ENCODE data around the gene TMEM201. TPM values are rescaled to one million over a fixed set of nuclear protein-coding genes. Genes with fewer than 3 reads are reported as not detected.

Gene TMEM201
- polyA plus RNA-seq, 1 of the 3 experiments (the other 2 are of a cell fraction) = 8.2 TPM

- TF ChIP-seq REST (IDR thresholded peaks at IDR 0.05; ENCODE audit: low read depth, low read length) (peak; percentile 86), FOXJ3 (CRISPR knock-in tag; IDR thresholded peaks at IDR 0.05) (no peak; the same call in 1 of the 2 replicates), TCF12 (IDR thresholded peaks at IDR 0.05) (no peak)
These were observed 5.1 kb downstream of the TMEM201 start (continued) for GRCh38 chr1:9593492-9594465.

GRCh38 chr1:9594471-9595155, 5.9 kb downstream of the TMEM201 start:
- WGBS (ENCODE audit: low lambda C conversion rate) = 88% methylated on average over 3 of the region's 20 CpGs
- no peak for TF ChIP-seq PBX3 (IDR thresholded peaks at IDR 0.05)
- no peak for TF ChIP-seq NRF1 (IDR thresholded peaks at IDR 0.05; ENCODE audit: low read depth, low read length)
- TF ChIP-seq RXRA (IDR thresholded peaks at IDR 0.05; ENCODE audit: borderline replicate concordance, low read depth) = no peak
- TF ChIP-seq GABPA (IDR thresholded peaks at IDR 0.05; ENCODE audit: low read depth) = no peak
- TF ChIP-seq TEAD4 (IDR thresholded peaks at IDR 0.05; ENCODE audit: borderline replicate concordance, insufficient read depth) = no peak
- no peak for TF ChIP-seq YY1 (IDR thresholded peaks at IDR 0.05; ENCODE audit: low read depth)
- no peak for TF ChIP-seq SIN3A (IDR thresholded peaks at IDR 0.05; ENCODE audit: borderline replicate concordance, low read depth, low read length)
- TF ChIP-seq RCOR1 (IDR thresholded peaks at IDR 0.05; ENCODE audit: low read length) = no peak
- TF ChIP-seq FOXJ3 (CRISPR knock-in tag; IDR thresholded peaks at IDR 0.05) = no peak
- no peak for TF ChIP-seq EZH2phosphoT487 (IDR thresholded peaks at IDR 0.05; ENCODE audit: borderline replicate concordance, low read depth)
- no peak for TF ChIP-seq USF1 (IDR thresholded peaks at IDR 0.05; ENCODE audit: borderline replicate concordance, low read depth)
- no peak for TF ChIP-seq FOXM1 (IDR thresholded peaks at IDR 0.05; ENCODE audit: low read depth)
- no peak for TF ChIP-seq GATA2 (CRISPR knock-in tag; IDR thresholded peaks at IDR 0.05)
- TF ChIP-seq CHD2 (IDR thresholded peaks at IDR 0.05; ENCODE audit: low read length, partially characterized antibody) = no peak
- TF ChIP-seq REST (IDR thresholded peaks at IDR 0.05; ENCODE audit: low read depth, low read length) = no peak
- no peak for TF ChIP-seq JUND (IDR thresholded peaks at IDR 0.05)
- H3K9me3 ChIP-seq = no peaks in the 10 kb centered on the region
- H2AFZ ChIP-seq (ENCODE audit: low read depth) = no peak overlapping the region
- H3F3A ChIP-seq (replicated peaks; ENCODE audit: insufficient read depth) = no peaks in the 10 kb centered on the region
- peaks cover 26 to 74% of the 10 kb centered on the region in 2 experiments; a peak in 3 of 4 replicates for H3K4me1 ChIP-seq (ENCODE audit: control insufficient read depth in 1 of 2, insufficient read depth in 2 of 2, low read depth in 1 of 2, low read length in 1 of 2)
- peak; percentile 23 for DNase-seq
- H3K4me3 ChIP-seq (ENCODE audit: low read depth in 2 of 2, low read length in 1 of 2) = no peak overlapping the region
- H3K36me3 ChIP-seq (replicated peaks in 1 of 2; ENCODE audit: control insufficient read depth in 1 of 2, insufficient read depth in 2 of 2, low read length in 1 of 2) = peaks cover 0 to 19% of the 10 kb centered on the region in 2 experiments
- H4K20me1 ChIP-seq (ENCODE audit: insufficient read depth) = peaks cover 29% of the 10 kb centered on the region; the same call in 1 of the 2 replicates
- H3K9me2 ChIP-seq = no peaks in the 10 kb centered on the region
- POLR2A ChIA-PET = no interaction called here
- H3K9ac ChIP-seq = no peak overlapping the region
- H3K4me2 ChIP-seq = no peak overlapping the region
- H3K27ac ChIP-seq (ENCODE audit: low read depth in 2 of 2, low read length in 1 of 2) = peak overlapping the region in 1 of 2 experiments; percentile 93; a peak in 1 of 4 replicates
- CTCF ChIA-PET = interaction anchor here (0.9 to 7.0 kb wide), 2 partner anchors 9 to 32 kb away, joined by 4 to 51 read pairs; no protein-coding TSS in a partner anchor
- peaks cover 60% of the 10 kb centered on the region for H3K79me2 ChIP-seq (ENCODE audit: insufficient read depth)
- H3K27me3 ChIP-seq (ENCODE audit: insufficient read depth) = no peaks in the 10 kb centered on the region

All from SK-N-SH (cell line).